Urinary bladder (tissue), 4 donors: ENCODE data around the gene TRAPPC14. TPM values are rescaled to one million over a fixed set of nuclear protein-coding genes. Genes with fewer than 3 reads are reported as not detected.
"Not testable (repeated sequence)": the region's sequence is repeated elsewhere in the genome, so short reads cannot be mapped to it uniquely, and the experiment has no call there.

Experiments used
- DNase-seq: peaks from one replicate; pipeline ENCODE4 v3.0.0-alpha.2; 2015; ENCODE audit errors: extremely low spot score
- H3K27ac ChIP-seq: one replicate; pipeline ENCODE4 v1.5.1; 2013; ENCODE audit warnings: low read depth, mild to moderate bottlenecking, moderate library complexity
- H3K36me3 ChIP-seq: one replicate; pipeline ENCODE4 v1.6.1; 2013; ENCODE audit warnings: mild to moderate bottlenecking, moderate library complexity; ENCODE audit not compliant: insufficient read depth
- H3K4me1 ChIP-seq: one replicate; pipeline ENCODE4 v1.6.1; 2013; ENCODE audit warnings: mild to moderate bottlenecking, moderate library complexity; ENCODE audit not compliant: insufficient read depth
- H3K4me3 ChIP-seq: one replicate; pipeline ENCODE4 v1.5.1; 2013; ENCODE audit warnings: low read depth, low read length
- WGBS: extraction: QIAGEN DNeasy Blood & Tissue Kit; methylation state at CpG from one replicate; pipeline ENCODE4 v1.1.7; 2013; 5-methylcytosine and 5-hydroxymethylcytosine counted together
- polyA plus RNA-seq: library from polyadenylated mRNA; stranded (reverse); fragments of 200-250 nt; gene quantifications from one replicate; pipeline ENCODE4 v1.2.3, GENCODE V29; 2013
- total RNA-seq: library from RNA; depleted of rRNA; stranded (reverse); fragments of >200 nt; gene quantifications from one replicate; pipeline ENCODE4 v1.2.3, GENCODE V29; 2014
- donor health status: healthy with polysubstance abuse.
- donor health status: healthy.

Gene TRAPPC14
- total and polyA plus RNA-seq, 2 donors: 5.4 to 11.6 TPM

GRCh38 chr7:100132126-100132525 is 26.4 kb downstream of the TRAPPC14 start:
- Histone ChIP-seq H3K4me3 (no peak overlapping the region), H3K27ac (no peak overlapping the region), H3K36me3 (no peaks in the 10 kb centered on the region), H3K4me1 (no peaks in the 10 kb centered on the region)
- WGBS: 61% methylated on average over 7 of the region's 7 CpGs
- DNase-seq: no peak

GRCh38 chr7:100130608-100131453 is 27.7 kb downstream of the TRAPPC14 start:
- H3K36me3 ChIP-seq: no peaks in the 10 kb centered on the region
- DNase-seq: no peak

GRCh38 chr7:100130220-100130607 is 28.3 kb downstream of the TRAPPC14 start:
- 90% methylated on average over 1 of the region's 1 CpG for WGBS
- not testable (repeated sequence) for H3K27ac ChIP-seq, H3K36me3 ChIP-seq, DNase-seq, H3K4me1 ChIP-seq, H3K4me3 ChIP-seq

More at GRCh38 chr7:100130608-100131453, 27.7 kb downstream of the TRAPPC14 start:
- H3K27ac ChIP-seq: no peak overlapping the region
- WGBS: 12% methylated on average over 24 of the region's 24 CpGs
- H3K4me3 ChIP-seq: no peak overlapping the region
- H3K4me1 ChIP-seq: no peaks in the 10 kb centered on the region

- Histone ChIP-seq H3K36me3 (no peaks in the 10 kb centered on the region), H3K27ac (no peak overlapping the region), H3K4me1 (no peaks in the 10 kb centered on the region), H3K4me3 (no peak overlapping the region)
- WGBS: 61% methylated on average over 1 of the region's 1 CpG
- DNase-seq: no peak
These were observed 29.9 kb downstream of the TRAPPC14 start for GRCh38 chr7:100128637-100128963.

GRCh38 chr7:100127866-100128636 is 30.5 kb downstream of the TRAPPC14 start:
- H3K4me3 ChIP-seq: peak overlapping the region; percentile 75
- H3K27ac ChIP-seq: peak overlapping the region; percentile 89
- no peak for DNase-seq
- no peaks in the 10 kb centered on the region for H3K4me1 ChIP-seq
- no peaks in the 10 kb centered on the region for H3K36me3 ChIP-seq
- WGBS: 3% methylated on average over 37 of the region's 37 CpGs

GRCh38 chr7:100126931-100127865 is 31.3 kb downstream of the TRAPPC14 start, which contains the start of gene MBLAC1:
MBLAC1 (plus strand) TSS chr7:100126967; CDS start chr7:100127396, 429 bp downstream.
- peak; percentile 90 for DNase-seq
- Histone ChIP-seq H3K4me3 (peak within 1 kb of the TSS; percentile 75), H3K27ac (peak within 1 kb of the TSS; percentile 94), H3K4me1 (no peaks in the 10 kb centered on the region), H3K36me3 (no peaks in the 10 kb centered on the region)
- under 1% methylated on average over 85 of the region's 85 CpGs for WGBS

- no peaks in the 10 kb centered on the region for H3K36me3 ChIP-seq
- H3K4me3 ChIP-seq: peak overlapping the region; percentile 75
- no peak for DNase-seq
- H3K4me1 ChIP-seq: no peaks in the 10 kb centered on the region
- 12% methylated on average over 29 of the region's 29 CpGs for WGBS
- peak overlapping the region; percentile 94 for H3K27ac ChIP-seq
These were observed 32.1 kb downstream of the TRAPPC14 start for GRCh38 chr7:100126239-100126930.

- H3K27ac ChIP-seq: no peak overlapping the region
- no peaks in the 10 kb centered on the region for H3K36me3 ChIP-seq
- H3K4me1 ChIP-seq: no peaks in the 10 kb centered on the region
- DNase-seq: no peak
- no peak overlapping the region for H3K4me3 ChIP-seq
- 84% methylated on average over 4 of the region's 4 CpGs for WGBS
These were observed 34.0 kb downstream of the TRAPPC14 start for GRCh38 chr7:100124301-100125230.

- Histone ChIP-seq H3K4me1 (no peaks in the 10 kb centered on the region), H3K27ac (no peak overlapping the region), H3K4me3 (no peak overlapping the region), H3K36me3 (no peaks in the 10 kb centered on the region)
- 78% methylated on average over 1 of the region's 1 CpG for WGBS
- no peak for DNase-seq
These were observed 36.0 kb downstream of the TRAPPC14 start for GRCh38 chr7:100122568-100122967.

- Histone ChIP-seq H3K36me3 (no peaks in the 10 kb centered on the region), H3K4me3 (no peak overlapping the region), H3K4me1 (no peaks in the 10 kb centered on the region), H3K27ac (no peak overlapping the region)
- 73% methylated on average over 13 of the region's 13 CpGs for WGBS
- no peak for DNase-seq
These were observed 36.5 kb downstream of the TRAPPC14 start for GRCh38 chr7:100122067-100122466.

GRCh38 chr7:100120733-100121036 is 37.8 kb downstream of the TRAPPC14 start:
- Histone ChIP-seq H3K4me3 (no peak overlapping the region), H3K4me1 (no peaks in the 10 kb centered on the region), H3K36me3 (no peaks in the 10 kb centered on the region), H3K27ac (no peak overlapping the region)
- WGBS: 28% methylated on average over 1 of the region's 1 CpG
- DNase-seq: no peak
